ENCODE data around the gene WARS2.

The WARS2 gene

DNA sequence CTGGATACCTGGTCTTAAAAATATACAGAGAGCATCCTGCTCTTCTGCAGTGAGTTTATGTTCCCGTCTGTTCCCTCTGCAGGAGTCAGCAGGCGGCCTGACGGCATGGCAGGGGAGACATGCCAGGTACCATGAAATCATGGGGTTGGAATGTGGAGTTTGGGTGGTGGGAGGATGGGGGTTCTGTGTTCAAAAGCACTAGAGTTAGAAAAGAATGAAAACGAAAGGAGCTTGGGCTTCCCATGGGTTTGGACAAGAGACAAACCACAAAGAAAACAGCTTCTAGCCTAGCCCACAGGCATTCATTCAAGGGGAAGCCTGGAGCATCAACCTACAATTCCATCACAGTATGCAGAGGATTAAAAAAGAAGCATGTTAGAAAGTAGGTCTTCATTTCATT, 59.9 kb downstream of the WARS2 start:
- no peak for DNase-seq

DNA sequence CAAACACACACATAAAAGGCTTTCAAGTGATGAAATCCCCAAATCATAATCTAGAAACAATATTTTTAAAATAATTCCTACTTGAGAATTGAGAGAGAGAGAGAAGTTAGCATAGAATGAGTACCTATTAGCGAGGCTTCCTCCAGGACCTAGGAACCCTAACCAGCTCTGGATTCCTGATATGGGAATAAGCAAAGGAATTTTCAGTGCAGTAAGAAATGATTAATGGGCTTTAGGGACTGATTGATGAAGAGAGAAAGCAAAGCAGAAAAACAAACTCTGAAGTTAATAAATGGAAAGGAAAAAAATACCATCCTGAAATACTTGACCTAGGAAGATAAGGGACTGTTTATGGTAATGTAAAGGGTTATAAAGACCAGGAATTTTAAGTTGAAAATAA, 60.6 kb downstream of the WARS2 start:
- no peak for DNase-seq

- no peak for DNase-seq
Measured at GRCh38 chr1:119075614-119076013, 64.8 kb downstream of the WARS2 start.

- no peak for DNase-seq
Measured at GRCh38 chr1:119071321-119071720, 69.1 kb downstream of the WARS2 start.

GRCh38 chr1:119069682-119070081, 70.8 kb downstream of the WARS2 start:
- DNase-seq = no peak

DNA sequence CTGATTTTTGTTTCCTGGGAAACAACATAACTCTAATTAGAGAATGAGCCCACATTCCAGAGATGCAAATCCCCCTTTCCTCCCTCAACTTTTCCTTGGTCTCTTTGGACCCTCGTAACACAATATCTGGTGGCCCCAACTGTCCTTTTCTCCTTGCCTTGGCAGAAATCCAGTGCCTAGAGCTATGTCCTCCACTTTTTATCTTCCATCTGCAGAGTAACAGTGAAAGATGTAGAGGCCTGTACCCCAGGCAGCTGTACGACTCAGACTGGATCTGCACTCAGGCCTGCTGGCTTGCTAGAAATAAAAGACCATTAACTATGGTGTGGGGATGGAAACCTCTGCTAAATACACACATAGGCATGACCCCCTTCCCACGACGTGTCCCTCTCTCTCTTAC, 72.0 kb downstream of the WARS2 start:
- DNase-seq = no peak

DNA sequence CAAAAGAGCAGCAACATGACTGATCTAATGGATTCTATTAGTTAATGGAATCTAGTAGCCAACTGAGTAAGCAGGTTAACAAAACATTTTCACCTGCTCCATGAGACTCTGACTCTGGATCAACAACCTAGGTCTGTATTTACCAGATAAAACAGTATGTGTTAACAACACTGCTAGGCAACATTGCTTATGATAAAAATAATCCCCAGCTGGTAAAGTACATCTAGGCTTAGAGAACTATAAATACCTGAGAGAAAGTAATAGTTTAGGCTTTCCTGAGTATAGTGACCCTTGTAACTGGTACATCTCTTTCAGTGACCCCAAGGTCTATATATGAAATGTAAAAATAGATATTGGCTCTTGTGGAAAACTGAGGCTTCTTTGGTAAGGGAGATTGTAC, 78.8 kb downstream of the WARS2 start:
- DNase-seq = no peak

DNA sequence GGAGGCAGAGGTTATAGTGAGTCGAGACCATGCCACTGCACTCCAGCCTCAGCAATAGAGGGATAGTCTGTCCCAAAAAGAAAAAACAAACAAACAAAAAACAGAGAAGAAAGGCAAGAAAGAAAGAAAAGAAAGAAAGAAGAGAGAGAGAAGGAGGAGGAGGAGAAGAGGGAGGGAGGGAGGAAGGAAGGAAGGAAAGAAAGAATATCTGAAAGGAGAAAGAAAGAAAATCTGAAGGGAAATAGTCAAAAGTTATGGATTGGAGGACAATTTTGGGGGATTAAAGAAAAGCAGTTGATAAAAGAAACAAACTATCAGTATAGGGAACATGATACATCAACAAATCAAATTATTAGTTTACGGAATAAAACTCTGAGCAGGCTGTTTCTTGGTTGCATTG, 84.9 kb downstream of the WARS2 start:
- no peak for DNase-seq

GRCh38 chr1:119053917-119054316, 86.5 kb downstream of the WARS2 start:
- no peak for DNase-seq

DNA sequence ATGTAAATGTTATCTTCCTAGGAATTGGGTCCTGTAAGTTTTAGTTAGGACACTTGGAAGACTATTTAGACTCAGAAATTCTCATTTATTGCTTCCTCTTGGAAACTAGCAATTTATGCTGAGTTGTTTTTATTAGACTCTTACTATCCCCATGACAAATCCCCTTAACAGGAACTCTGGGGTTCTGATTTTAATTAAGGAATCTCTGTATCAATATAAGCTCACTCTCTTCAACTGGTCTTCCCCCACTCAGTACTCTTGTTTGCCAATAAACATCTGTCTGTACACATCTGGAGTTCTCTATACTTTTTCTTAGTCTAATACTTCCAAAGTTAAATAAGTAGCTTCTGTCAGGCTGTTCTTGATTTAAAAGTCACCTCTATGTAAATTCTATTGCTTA, 88.2 kb downstream of the WARS2 start:
- DNase-seq = no peak

DNA sequence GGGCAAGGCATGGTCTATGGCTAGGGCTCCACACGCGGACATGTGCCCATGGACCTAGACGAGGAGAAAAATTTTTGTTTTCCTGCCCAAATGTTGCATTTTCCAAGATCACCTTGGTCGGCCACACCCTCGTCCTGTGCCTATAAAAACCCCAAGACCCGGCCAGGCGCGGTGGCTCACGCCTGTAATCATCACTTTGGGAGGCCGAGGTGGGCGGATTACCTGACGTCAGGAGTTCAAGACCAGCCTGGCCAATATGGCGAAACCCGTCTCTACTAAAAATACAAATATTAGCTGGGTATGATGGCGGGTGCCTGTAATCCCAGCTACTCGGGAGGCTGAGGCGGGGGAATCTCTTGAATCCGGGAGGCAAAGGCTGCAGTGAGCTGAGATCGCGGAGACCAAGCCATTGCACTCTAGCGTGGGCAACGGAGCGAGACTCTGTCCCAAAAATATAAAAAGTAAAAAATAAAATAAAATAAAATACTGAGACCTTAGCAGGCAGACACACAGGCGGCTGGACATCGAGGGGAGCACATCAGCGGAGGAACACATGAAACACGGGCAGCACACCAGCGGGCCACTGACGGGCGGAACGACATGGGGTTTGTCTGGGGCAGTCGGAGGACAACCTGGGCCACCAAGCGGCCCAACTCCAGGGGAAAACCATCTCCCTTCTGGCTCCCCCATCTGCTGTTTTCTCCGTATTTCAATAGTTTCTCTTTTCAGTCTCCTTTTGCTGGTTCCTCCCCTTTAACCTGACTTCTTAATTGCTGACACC, 91.6 kb downstream of the WARS2 start:
- no peak for DNase-seq

DNA sequence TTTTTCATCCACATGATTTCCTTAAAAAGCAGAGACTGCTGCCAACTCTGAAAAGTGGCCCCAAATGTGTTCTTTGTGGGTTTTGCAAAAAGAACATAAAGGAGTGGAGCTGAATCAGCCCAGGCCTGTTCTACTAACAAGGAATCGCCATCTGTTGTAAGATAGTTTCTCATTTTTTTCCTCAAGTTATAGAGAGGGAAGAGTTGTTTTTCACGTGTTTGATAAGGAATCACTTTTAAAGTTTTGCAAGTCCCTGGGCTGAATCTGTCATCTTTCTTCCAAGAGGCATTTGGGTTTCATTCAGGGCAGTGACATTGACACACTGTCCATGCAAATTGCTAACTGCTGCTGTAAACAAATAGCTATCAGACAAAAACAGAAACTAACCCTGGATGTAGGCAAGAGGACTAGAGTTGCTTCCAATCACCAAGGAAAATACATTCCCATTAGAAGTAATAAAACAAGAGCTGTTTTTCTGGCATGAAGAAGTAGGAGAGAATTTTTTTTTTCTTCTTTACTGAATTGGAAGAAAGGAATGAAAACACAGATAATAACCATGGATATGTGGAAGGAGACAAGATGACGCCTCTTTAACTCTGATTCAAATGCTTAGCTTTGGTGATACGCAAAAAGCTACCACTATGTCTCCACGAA, 93.5 kb downstream of the WARS2 start:
- DNase-seq = no peak

DNA sequence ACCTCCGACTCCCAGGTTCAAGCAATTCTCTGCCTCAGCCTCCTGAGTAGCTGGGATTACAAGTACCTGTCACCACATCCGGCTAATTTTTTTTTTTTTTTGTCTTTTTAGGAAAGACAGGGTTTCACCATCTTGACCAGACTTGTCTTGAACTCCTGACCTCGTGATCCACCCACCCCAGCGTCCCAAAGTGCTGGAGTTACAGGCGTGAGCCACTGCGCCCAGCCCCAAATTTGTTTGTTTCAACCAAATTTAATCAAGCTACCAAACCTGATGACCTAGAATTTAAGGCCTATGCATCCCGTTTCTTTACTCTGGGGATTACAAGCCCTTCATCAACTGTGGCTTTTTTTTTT, 94.0 kb downstream of the WARS2 start:
- DNase-seq = no peak

DNA sequence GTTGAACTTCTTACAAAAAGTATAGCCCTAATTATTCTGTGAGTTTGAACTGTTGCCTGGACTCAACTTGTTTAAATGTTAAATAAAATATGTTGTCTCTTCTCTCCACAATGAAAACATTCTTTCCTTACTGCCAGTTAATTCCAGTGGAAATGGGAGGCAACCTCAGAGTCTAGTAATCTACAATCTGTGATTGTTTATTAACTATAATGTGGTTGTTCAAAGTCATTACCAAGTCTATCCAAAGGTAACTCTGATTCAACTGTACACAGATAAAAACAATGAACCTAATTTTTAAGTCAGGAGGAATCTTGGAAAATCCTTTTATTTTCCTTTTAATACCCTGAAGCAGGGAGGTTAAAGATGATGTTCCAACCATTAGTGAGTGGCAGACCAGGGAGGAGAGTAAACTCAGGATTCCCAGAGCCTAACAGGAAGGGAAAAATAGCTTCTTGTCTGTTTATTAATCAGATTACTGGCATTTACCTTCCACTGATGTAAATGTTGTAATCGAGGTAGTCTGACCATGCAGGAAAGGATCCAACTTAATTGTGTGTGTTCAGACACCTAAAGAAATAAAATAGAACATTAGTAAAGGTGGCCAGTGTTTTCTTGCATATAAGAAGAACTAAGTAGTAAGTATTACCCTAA, 95.2 kb downstream of the WARS2 start:
- no peak for DNase-seq

GRCh38 chr1:119040906-119041305, 99.5 kb downstream of the WARS2 start:
- no peak for DNase-seq

DNA sequence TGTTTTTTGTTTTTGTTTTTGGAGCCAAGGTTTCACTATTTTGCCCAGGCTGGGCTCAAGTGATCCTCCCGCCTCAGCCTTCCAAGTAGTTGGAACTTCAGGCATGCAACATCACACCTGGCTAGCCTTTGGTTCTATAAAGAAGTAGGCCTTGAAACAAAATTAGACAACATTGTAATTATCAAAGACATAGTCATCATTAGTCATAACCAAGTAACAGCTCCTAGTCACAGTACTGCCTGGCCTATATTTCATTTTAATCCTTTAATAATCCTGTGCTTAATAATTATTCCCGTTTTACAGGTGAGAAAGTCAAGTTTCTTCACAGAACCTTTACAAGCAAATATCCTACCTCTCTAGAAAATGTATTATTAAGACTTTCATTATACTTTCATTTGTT, 100.0 kb downstream of the WARS2 start:
- DNase-seq = no peak

GRCh38 chr1:119038363-119038762, 102.1 kb downstream of the WARS2 start:
- DNase-seq = no peak

GRCh38 chr1:119034359-119034758, 106.1 kb downstream of the WARS2 start:
- no peak for DNase-seq

GRCh38 chr1:119032986-119033385, 107.5 kb downstream of the WARS2 start:
- no peak for DNase-seq

DNA sequence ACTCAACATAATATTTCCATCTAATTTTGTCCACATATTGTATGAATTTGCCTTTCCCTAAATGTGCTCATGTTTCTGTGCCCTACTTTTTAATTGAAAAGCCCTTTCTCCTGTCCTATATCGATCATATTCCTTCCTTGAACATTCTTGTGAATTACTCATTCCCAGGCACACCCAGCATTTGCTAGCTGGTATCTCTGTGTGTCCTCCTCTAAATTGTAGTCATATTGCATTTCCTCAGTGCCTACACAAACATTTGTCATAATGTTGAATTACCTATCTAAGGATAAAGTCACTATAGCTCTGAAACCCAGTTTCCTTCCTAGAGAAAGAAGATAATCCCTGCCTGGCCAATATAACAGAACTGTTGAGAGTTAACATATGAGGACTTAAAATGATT, 112.7 kb downstream of the WARS2 start:
- no peak for DNase-seq

DNA sequence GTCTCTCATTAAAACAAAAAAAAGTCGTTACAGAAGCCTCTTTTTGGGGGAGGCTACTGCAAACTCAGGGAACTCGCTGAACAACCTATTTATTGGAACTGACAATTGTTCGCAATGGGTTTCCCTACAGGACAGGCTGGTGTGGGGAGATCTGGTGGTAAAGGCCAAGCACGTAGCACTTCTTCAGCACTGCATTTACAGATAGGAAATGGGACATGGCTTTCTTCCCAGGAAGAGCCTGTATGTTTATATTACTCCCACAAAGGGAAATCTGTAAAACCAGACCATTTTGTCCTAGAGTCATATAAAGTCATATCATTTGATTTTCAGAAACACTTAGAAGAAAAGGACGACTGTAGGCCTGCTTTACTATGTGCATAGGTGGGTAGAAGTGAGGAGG, 113.5 kb downstream of the WARS2 start:
- DNase-seq = no peak

GRCh38 chr1:119015547-119015946, 124.9 kb downstream of the WARS2 start:
- DNase-seq = no peak

- DNase-seq = no peak
Measured at GRCh38 chr1:119012383-119012782, 128.1 kb downstream of the WARS2 start.

GRCh38 chr1:119011706-119012105, 128.7 kb downstream of the WARS2 start:
- DNase-seq = no peak

Data from inflammatory macrophage treated with lipopolysaccharide for 4 hours (primary cell).